GM21360 (cell line): ENCODE measurements around the gene TSSK6.

ENCODE experiments used
- ATAC-seq: cut with Tn5 transposase; IDR thresholded peaks from one replicate; pipeline ENCODE4 v1.9.1; 2021; ENCODE audit warnings: mild to moderate bottlenecking, moderate library complexity; ENCODE audit not compliant: unreplicated experiment

The TSSK6 gene

DNA sequence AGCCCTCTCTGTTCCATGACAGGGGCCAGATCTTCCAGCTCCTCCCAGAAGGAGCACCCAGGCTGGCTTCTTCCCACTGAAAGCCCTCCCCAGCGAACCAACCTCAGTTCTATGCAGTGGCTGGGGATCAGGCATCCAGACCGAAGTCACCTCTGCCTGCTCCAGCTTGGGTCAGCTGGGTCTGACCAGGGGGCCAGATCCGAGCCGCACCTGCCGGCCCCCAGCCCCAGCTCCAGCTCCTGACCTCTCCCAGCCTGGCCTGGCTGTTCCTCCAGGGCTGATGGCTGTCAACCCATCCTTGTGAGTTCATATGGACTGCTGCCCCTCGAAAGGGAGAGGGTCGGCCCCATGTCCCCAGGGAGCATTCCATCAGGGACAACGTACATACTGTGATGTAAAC, 8.0 kb downstream of the TSSK6 start:
- ATAC-seq: no peak

DNA sequence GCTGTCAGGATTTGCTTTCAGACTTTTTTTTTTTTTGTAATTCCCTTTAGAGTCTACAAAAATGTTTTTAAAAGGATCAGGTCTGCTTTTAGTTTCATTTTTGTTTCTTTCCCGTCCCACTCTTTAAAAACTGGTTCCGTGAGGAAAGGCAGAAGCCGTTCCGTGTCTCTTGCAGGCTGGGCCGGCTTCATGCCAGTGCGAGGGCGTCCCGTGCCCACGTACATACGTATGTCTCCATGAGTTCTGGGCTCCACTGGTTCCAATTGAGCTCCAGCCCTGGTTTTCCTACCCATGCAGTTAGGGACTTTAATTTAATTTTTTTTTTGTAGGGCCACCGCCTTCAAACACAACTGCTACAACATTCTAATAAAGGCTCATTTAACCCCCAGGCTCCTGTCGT, 8.8 kb downstream of the TSSK6 start:
- ATAC-seq: no peak

DNA sequence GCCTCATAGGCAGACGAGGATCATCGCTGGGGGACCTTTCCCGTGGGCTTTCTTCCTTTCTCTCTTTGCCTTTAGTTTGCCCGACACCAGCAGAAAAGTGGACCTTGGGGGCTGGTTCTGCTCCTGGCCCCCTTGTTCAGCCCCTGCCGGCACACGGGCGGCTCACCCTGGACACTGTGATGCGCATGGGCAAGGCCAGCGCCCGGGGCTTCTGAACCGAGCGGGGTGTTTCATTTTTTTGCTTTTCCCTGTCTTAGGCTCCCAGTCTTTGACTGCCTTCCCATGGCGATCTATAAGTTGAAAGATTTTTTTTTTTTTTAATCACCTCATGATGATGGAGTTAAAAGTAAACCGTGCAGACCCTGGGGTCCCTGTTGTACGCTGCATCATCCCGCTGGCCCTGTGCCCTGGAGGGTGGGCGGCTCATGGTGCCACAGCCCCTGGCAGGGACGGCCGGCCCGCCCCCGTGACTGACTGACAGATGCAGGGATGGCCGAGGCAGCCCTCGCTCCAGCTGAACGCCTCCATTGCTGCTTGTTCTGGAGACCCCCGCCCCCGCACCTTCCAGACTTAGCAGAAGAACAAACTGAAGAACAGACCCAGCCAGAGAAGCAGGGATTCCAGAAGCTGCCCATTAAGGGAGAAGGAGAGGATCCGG, 9.6 kb downstream of the TSSK6 start:
- no peak for ATAC-seq

DNA sequence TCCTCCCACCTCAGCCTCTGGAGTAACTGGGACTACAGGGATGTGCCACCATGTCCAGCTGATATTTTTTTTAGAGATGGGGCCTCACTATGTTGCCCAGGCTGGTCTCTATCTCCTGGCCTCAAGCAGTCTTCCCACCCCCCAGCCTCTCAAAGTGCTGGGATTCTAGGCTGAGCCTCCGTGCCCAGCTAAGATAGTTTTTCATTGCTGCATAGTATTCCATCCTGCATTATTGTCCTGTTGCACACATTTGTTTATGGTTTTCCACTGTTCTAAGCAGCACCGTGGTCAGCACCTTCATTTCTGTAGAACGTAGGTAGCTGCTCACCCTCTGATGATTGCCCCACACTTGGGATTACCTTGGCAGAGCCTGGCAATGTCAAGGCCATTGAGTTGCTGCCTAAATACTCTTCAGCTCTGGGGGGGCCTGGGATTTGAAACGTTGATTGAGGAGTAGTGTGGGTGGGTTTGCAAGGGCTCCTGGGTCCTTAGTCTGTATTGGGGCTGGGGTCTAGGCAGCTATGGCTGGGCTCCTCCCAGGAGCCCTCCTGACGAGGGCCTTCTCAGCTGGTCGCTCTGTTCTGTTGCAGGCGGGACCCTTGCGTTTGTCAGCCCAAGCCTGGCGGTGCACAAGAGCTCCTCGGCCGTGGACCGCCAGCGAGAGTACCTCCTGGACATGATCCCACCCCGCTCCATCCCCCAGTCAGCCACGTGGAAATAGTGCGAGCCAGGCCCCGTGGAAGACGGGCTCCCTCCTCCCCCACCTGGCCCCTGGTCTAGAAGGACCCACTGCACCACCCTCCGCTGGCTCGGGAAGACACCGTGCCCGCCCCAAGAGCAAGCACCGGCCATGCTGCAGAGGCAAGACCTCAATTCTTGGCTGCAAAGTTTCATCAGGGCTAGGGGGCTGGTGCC, 10.3 kb downstream of the TSSK6 start:
- no peak for ATAC-seq

DNA sequence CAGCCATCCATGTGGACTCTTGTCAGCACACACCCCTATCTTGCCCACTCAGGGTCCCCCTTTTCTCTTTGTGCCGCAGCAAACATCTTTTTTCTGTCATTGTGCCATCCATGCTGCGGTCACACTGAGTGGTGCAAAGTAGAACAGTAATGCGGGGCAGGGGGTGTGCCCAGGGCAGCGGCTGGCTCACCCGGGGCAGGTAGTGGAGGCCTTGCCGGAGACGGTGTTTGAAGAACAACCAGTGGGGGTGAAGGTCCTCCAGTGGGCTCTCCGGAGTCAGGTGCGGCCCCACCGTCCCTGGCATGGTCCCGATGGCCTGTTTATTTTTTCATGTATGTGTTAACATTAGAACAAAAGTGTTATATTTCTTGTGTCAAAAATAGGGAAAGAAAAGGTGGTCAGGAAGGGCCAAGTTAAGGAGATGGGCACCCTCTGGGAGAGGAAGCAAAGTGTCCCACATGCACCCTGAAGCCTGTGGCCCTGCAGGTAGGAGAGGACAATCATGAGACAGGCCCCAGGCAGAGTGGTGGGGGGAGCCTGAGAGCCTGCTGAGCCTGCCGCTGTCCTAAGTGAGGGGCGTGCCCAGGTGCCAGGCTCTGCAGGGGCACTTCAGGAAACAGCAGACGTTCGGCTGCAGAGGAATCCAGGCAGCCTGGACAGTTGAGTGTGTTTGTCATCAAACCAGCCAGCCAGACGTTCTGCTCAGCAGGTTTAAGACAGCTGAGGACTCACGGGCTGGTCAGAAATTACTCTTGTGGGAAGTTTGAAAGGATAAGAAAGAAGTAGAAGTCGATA, 12.3 kb downstream of the TSSK6 start:
- ATAC-seq: no peak

DNA sequence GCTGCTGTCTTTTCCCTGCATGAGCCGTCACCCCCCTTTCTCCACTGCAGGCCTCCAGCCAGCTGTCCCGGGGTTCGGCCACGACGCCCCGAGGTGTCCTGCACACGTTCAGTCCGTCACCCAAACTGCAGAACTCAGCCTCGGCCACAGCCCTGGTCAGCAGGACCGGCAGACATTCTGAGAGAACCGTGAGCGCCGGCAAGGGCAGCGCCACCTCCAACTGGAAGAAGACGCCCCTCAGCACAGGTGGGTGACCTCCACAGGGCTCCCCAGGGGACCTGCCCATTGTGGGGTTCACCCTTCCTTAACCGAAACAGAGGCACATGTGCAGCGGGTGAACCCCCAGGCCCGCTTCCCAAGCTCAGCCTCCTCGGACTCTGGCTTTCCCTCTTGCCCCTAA, 13.1 kb downstream of the TSSK6 start:
- no peak for ATAC-seq

DNA sequence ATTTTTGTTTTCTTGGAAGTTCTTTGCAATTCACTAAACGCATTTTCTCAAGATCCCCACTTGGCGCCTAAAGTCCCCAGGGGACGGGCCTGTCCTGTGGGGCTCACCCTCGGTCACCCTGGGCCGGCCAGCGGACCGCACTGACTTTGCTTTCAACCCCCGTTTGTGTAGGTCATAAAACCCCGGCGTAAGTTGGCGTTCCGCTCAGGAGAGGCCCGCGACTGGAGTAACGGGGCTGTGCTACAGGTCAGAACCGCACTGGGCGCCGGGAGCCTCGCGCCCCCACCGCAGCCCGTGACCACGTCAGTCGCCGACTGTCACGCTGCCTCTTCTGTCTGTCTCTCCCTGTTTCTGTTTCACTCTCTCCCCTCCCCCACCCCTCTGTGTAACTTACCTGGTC, 13.6 kb downstream of the TSSK6 start:
- ATAC-seq: no peak

DNA sequence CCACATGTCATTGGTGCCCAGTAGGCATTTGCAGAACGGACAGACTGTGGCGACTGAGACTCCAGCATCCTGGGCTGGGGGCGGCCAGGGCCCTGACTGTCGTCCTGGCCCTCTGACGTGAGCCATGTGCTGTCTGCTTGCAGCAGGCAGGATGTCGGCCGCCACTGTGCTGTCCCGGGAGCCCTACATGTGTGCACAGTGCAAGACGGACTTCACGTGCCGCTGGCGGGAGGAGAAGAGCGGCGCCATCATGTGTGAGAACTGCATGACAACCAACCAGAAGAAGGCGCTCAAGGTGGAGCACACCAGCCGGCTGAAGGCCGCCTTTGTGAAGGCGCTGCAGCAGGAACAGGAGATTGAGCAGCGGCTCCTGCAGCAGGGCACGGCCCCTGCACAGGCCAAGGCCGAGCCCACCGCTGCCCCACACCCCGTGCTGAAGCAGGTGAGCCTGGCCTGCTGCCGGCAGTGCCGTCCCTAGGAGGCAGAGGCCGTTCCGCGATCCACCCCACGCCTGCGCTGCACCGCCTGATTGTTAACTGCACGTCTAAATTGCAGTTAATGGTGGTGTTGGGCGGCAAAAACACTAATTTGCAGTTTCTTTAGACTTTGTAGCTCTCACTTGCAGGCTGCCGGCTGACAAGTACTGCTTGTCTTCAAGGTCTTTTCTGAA, 14.2 kb downstream of the TSSK6 start:
- ATAC-seq: no peak

DNA sequence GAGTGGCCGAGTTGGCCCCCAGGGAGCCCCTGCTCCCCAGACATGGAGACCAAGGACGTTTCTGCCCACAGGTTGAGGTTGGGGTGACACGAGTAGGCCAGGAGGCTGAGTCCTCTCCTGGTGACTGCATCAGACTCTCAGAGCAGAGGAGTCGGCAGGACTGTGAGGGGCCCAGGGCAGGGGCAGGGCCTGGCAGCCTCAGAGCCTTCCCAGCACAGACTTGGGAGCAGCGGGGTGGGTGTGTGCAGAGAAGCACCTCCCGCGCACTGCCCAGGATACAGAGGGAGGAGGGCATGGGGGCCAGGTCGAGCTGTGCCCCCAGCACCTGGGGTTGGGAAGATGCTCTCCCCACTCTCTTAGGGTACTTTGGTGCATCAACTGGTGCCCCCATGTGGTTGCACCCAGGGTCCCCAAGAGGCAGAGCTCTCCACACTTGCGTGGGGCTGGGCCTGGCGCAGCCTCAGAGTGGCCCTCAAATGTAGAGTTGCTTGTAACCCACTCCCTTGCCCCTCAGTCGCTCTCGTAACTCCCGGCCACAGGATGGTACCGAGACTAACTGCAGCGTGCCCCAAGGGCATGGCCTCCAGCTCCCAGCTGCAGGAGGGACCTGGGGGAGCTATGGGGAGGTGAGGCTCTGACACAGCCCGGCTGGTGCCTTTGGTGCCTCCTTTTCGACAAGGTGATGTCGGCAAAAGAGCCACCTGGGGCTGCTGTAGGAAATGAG, 15.9 kb downstream of the TSSK6 start:
- ATAC-seq: no peak

DNA sequence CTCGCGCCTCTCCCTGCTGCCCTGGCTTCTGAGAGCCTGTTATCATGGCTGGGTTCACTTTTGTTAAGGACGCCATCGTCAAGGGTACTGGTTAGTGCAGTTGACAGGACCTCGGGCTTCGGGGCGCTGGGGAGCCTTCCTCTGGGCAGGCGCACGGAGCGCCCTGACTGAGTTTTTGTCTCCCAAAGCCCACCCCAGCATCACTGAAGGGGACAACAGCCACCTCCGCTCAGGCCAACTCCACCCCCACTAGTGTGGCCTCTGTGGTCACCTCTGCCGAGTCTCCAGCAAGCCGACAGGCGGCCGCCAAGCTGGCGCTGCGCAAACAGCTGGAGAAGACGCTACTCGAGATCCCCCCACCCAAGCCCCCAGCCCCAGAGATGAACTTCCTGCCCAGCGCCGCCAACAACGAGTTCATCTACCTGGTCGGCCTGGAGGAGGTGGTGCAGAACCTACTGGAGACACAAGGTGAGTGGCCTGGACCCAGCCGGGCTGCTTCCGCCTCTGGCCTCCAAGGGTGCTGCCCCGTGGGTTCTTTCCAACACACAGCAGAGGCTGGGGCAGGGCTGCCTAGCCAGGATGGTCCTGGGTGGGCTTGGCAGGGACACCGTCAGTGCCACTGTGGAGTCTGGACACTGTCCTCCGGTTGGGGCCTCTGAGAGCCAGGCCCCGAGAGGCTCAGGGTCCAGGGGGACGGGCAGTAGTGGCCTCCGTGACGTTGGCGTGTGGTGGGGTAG, 16.9 kb downstream of the TSSK6 start:
- ATAC-seq: no peak

DNA sequence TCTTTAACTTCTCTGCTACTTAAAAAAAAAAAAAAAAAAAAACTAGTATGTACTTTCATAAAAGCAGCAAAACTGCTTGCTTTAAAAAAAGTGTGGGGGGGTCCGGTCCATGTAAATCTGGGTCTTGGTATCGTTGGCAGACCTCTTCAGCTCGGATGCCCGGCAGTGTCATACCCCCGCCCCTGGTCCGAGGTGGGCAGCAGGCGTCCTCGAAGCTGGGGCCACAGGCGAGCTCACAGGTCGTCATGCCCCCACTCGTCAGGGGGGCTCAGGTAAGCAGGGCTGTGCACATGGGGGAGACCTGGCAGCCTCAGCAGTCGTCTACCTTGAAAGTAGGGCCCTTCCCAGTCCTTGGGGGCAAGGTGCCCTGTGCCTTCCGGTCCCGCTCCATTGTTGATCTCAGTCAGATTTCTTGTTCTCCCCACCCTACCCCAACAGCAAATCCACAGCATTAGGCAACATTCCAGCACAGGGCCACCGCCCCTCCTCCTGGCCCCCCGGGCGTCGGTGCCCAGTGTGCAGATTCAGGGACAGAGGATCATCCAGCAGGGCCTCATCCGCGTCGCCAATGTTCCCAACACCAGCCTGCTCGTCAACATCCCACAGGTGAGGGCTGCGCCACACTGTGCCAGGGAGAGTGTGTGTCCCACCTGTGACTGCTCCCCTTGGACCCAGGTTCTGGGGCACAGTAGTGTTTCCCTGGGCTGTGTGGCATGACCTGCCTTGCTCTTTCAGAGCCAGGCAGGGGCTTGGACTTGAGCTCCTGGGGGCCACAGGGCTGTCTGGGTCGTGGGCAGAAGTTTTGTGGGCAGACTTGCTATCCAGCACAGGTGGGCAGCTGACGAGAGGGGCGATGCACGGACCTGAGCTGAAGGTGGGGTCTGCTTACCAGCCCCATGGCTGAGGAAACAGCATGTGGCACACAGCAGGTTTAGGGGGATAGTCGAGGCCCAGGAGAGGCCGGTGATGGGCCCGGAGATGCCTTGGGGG, 19.4 kb downstream of the TSSK6 start:
- no peak for ATAC-seq

DNA sequence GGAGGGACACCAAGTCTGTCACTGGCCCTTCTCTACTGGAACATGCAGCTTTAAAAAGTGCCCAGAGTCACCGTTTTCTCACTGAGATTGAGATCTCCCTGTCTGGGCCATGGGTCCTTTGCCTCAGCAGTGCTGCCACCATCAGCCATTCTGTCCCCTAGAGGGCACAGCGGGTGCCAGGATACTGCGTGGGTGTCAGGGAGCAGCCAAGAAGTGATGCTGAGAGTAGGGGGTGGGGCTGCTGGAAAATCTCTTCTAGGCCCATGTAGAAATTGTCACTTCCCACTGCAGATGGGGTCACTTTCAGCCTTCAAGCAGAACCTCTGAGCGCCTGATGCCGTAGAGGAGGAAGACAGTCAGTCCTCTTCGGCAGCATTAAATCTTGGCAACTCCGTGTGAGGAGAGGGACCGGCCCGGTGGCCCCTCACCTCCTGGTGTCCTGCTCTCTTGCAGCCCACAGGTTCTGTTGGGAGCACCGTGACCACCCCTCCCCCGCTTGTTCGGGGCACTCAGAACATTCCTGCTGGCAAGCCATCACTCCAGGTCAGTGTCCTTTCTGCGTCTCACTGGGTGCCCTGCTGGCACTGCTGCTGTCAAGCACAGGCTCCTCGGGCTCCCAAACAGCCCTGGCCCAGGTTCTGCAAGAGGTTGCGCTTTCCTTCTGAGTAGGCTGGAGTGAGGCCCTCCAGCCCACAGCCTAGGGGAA, 21.4 kb downstream of the TSSK6 start:
- no peak for ATAC-seq

DNA sequence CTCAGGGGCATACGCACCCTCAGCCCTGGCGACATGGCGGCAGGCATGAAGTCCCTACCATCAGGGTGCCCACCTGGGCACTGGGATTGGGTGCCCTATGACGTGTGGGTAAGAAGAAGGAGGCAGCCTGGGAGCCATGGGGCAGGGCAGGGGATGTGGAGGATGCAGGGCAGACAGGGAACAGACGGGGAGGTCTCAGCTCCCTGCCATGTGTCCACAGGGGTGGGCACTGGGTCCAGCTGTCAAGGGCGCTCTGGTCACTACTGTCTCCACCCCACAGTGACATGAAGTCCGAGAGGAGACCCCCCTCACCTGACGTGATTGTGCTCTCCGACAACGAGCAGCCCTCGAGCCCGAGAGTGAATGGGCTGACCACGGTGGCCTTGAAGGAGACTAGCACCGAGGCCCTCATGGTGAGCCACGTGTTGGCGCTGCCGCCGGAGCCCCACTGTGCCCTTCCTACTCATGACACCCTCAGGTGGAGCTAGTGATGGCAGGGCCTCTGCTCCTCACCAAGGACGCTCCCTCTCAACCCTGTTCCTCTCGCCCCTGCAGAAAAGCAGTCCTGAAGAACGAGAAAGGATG, 23.2 kb downstream of the TSSK6 start:
- no peak for ATAC-seq

DNA sequence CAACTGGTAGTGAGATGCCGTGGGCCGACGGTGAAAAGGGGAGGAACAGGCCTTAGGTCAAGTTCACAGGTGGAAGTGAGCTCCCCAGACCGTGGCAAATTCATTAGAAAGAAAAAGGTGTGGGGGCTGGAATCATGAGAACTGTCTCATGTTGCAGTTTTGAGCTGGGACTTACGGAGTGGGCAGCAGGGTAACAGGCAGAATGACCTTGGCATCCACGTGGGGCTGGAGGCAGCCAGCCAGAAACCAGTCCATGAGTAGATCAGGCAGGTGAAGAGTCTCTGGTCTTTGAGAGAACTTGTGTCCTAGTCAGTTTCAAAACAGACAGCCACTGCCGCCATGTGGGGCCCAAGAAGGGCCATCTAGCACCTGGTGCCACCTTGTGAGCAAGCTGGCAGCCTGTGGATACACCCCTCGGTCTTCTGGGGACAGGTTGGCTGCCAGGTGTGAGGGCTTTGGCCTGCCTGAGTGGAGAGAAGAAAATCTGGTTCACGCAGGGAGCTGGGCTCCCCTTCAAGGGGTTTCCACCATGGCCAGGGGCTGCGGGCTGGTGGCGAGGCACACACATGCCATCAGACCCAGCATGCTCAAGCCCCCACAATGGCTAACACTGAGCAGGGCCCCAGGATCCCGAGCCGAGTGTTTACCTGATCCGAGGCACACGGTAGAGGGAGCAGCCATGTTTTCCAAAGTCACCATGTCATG, 23.9 kb downstream of the TSSK6 start:
- ATAC-seq: no peak

DNA sequence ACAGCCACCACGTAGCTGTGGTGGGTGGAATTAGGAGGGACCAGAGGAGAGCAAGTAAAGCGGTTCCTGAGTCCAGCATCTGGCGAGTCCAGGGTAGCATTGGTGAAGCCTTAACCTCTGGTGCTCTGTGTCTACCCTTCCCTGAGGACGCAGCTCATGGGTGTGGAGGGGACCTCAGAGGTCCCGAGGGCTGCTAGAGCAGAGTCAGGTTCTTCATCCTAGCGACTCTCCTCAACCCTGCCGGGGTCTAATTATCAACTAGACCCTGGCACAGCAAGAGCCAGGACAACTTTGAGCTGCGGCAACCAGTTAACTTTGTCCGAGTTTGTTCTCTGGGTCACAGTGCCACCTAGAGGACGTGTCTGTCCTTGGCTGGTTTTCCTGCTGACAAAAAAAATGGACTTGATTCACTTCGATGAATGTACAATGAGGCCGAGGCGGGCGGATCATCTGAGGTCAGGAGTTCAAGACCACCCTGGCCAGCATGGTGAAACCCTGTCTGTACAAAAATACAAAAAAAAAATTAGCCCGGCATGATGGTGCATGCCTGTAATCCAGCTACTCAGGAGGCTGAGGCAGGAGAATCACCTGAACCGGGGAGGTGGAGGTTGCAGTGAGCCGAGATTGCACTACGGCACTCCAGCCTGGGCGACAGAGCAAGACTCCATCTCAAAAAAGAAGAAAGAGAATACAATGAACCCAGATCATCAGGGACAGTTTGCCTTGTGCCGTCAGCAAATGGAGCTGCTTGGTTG, 25.0 kb downstream of the TSSK6 start:
- no peak for ATAC-seq

DNA sequence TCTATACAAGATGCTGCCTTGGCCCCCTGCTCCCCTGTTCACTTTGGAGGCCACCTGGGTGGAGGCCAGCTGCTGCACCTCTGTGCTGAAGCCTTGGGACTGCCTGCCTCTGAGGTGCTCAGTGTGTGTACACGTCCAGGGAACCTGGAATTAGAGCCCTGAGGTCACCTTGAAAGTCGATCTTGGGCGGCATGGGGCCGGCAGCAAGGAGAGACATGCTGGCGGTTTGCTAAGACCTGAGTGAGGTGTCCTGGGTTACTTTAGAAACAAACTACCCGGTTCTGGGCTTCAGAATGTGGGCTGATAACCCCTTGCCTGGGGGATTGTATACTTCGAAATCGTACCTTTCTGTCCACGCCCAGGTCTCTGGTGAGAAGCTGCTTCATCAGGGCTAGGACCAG, 25.5 kb downstream of the TSSK6 start:
- no peak for ATAC-seq
